ENCODE results near the gene AMBN.

DNA sequence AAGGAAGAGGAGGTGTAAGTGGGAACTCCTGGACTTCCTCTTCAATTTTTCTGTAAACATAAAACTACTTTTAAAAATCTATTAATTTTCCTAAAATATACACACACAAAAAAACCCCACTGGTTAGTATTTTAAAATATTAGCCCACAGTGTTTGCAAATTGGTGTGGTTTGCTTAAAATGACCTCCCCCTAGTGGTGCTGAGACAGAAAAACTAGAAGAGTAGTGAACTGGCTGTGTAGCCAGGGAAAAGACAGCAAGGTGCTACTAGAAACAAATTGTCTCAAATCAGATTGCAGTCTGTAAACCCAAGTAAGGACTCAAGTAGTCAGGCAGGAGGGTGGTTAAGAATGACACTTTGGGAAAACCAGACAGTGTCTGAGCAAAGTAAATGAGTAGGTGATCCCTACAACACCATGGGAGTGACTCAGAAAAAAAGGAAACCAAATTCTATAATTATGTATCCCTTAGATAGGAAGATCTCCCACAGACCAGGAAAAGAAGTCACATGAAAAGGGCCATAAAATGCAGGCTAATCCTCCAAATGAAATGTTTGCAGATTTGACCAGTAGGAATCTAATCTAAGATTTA lies 47.7 kb upstream of the AMBN start:
- TF ChIP-seq YY1 (IDR thresholded peaks at IDR 0.05; ENCODE audit: extremely low read depth, insufficient replicate concordance, low read depth, low read length) (no peak), TCF7L2 (IDR thresholded peaks at IDR 0.05; ENCODE audit: borderline replicate concordance, extremely low read depth, insufficient read depth, insufficient read length) (no peak), CTCF (IDR thresholded peaks at IDR 0.05 in 2 of 3, conservative IDR thresholded peaks at IDR 0.05 in 1 of 3; ENCODE audit: borderline replicate concordance in 1 of 3, insufficient read depth in 1 of 3, low read depth in 2 of 3, low read length in 2 of 3) (peak; percentile 30 to 71 (median 71); a peak in 5 of 6 replicates)
